Activated T-helper 2 cell treated with anti-CD3 and anti-CD28 coated beads, Interferon-gamma antibody, Interleukin-2, Interleukin-4, amounts not matched to agents 10 μg/mL and 5 μg/mL and 100 μg/mL, durations not matched to agents 14 hours and 24 hours and 36 hours (primary cell): ENCODE data around the gene CGB8. TPM values are rescaled to one million over a fixed set of nuclear protein-coding genes. Genes with fewer than 3 reads are reported as not detected.
"Not testable (repeated sequence)": the region's sequence is repeated elsewhere in the genome, so short reads cannot be mapped to it uniquely, and the experiment has no call there.

Source experiments
- DNase-seq: peaks from one replicate; pipeline ENCODE4 v3.0.0; 2021; ENCODE audit warnings: low spot score
- H3K27ac Mint-ChIP-seq: one replicate; pipeline ENCODE4 v1.8.0; 2021; ENCODE audit warnings: mixed read lengths
- H3K27me3 Mint-ChIP-seq: one replicate; pipeline ENCODE4 v1.8.0; 2021; ENCODE audit warnings: low read depth, mixed read lengths
- H3K36me3 Mint-ChIP-seq: one replicate; pipeline ENCODE4 v1.8.0; 2021; ENCODE audit warnings: low read depth, mixed read lengths
- H3K4me1 Mint-ChIP-seq: one replicate; pipeline ENCODE4 v1.8.0; 2021; ENCODE audit warnings: low read depth, mixed read lengths
- H3K4me3 Mint-ChIP-seq: one replicate; pipeline ENCODE4 v1.8.0; 2021; ENCODE audit warnings: low read depth, mild to moderate bottlenecking, moderate library complexity, mixed read lengths
- H3K9me3 Mint-ChIP-seq: one replicate; pipeline ENCODE4 v1.8.0; 2021; ENCODE audit warnings: mixed read lengths
- intact Hi-C: fragments of 100-400 bp; cut with micrococcal nuclease; formaldehyde crosslinking; loops from one replicate; pipeline ENCODE4 v1.15.1; 2023
- total RNA-seq: library from RNA; stranded (reverse); gene quantifications from 2 replicates; pipeline ENCODE4 v1.2.3, GENCODE V29; 2022

CGB8 gene
- total RNA-seq, 1 donor from 2014 or later = not detected

GRCh38 chr19:49058562-49058961 lies 9.7 kb upstream of the CGB8 start:
- Mint-ChIP-seq H3K36me3 (no peaks in the 10 kb centered on the region), H3K27ac (no peak overlapping the region), H3K4me1 (peaks cover 9% of the 10 kb centered on the region), H3K4me3 (no peak overlapping the region), H3K27me3 (peaks cover 47% of the 10 kb centered on the region), H3K9me3 (no peaks in the 10 kb centered on the region)
- DNase-seq = no peak
- intact Hi-C loops = no loop called here

DNA sequence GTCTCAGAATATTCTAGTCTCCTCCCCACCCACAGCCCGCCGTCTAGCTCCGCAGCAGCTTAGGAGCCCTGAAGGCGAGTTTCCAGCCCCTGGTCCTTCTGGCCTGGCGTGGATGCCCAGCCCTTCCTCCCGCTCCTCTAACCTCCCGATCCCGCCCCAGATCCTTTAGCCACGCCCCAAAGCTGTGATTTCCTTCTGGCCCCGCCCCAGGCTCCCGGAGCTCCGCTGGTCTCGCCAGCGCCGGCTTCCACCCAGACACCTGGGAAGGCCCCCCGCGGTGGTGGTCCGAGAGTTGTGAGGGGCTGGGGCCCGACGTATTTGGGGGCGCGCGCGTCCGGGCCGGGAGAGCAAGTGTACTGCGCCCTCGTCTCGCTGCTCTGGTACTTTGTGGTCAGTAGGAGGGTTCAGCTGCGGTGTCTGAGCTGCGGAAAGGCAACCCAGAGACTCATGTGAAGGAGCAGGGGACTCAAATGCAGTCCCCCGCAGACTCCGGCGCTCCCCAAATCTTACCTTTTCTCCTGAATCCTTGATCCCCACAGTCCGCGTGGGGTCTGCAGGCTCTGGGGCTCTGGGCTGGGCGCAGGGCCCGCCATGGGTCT lies 8.8 kb upstream of the CGB8 start, which contains the start of gene CGB7:
CGB7 (minus strand) TSS at position 114 of the 599 bp plus-strand sequence. CDS start 2,374 bp downstream, outside the sequence.
- peak; percentile 19 for DNase-seq
- Mint-ChIP-seq H3K27ac (no peak within 1 kb of the TSS), H3K4me1 (peaks cover 9% of the 10 kb centered on the region), H3K36me3 (no peaks in the 10 kb centered on the region), H3K9me3 (no peaks in the 10 kb centered on the region), H3K27me3 (peaks cover 43% of the 10 kb centered on the region), H3K4me3 (peak within 1 kb of the TSS; percentile 74)
- intact Hi-C loops = no loop called here

- H3K36me3 Mint-ChIP-seq, intact Hi-C loops, H3K27ac Mint-ChIP-seq, H3K4me1 Mint-ChIP-seq, DNase-seq, H3K9me3 Mint-ChIP-seq: not testable (repeated sequence)
- H3K4me3 Mint-ChIP-seq = peak overlapping the region; percentile 74
- H3K27me3 Mint-ChIP-seq = peaks cover 43% of the 10 kb centered on the region
Observed at GRCh38 chr19:49056902-49057596, 8.1 kb upstream of the CGB8 start.

DNA sequence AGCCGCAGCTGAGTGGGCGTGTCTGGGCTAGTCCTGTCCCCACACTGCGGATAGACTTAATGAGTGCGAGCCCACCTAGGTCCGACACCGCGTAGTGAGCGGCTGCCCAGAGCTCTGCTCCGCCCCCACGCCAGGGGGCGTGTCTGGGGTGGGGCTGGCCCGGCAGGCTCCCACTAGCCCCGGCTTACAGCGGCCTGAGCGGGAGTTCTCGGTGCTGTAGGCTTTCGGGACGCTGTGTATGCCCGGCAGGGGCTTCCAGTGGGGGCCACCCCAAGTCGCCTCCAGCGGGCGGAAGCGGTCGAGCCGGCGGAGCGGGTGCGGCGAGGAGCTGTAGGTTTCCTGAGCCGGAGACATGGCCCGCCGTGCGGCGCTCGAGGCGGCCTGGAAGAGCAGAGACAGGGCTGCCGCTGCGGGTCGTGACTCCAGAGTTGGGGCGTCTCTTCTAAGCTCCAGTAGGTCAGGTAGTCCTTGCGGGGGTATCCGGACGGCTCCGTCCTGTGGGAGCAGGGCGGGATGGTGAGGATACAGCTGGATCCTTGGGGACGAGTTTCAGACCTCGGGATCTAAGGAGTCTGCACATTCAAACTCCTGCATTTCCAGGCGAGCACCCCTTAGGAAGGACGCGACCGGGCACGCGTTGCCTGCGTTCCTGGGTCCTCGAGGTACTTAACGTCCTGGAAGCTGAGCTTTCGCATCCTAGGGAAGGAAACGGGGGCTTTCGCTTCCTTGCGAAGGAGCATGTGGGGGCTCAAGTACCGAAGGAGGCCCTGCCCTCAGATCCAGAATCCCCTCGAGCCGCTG lies 7.4 kb upstream of the CGB8 start:
- Mint-ChIP-seq H3K27ac (no peak overlapping the region), H3K36me3 (no peaks in the 10 kb centered on the region), H3K27me3 (peaks cover 43% of the 10 kb centered on the region), H3K4me3 (peak overlapping the region; percentile 74), H3K9me3 (no peaks in the 10 kb centered on the region), H3K4me1 (peaks cover 9% of the 10 kb centered on the region)
- peak; percentile 45 for DNase-seq
- intact Hi-C loops = no loop called here

DNA sequence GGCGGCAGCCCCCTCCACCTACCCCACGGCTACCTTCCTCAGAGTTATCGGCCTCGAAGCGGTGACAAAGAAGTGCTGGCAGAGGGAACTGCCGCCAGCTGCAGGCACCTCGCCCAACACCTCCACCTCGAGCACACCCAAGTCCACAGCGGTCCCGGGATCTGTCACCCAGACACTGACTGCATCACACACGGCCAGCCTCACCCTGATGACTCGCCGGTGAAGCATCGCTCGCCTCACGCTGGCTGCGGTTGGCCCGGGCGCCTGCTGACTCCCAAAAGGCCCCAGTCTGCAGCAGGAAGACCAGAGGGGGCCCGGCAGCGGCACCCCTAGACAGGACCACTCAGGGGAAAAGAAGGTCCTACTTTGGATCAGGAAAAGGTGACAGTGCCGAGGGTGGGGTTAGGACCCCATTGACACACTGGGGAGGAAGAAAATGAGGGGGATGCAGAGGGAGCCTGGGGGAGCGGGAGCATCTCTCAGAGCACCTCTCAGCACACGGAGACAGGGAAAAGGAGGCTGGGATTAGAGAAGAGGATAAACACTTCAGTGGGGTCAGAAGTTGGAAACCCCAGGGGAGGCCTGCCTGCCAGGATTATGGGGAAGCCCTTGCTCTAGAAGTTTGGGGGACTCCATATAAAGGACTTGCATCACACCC lies 1.6 kb upstream of the CGB8 start:
- intact Hi-C loops, H3K27ac Mint-ChIP-seq, H3K4me1 Mint-ChIP-seq, H3K27me3 Mint-ChIP-seq, H3K4me3 Mint-ChIP-seq, H3K36me3 Mint-ChIP-seq, H3K9me3 Mint-ChIP-seq, DNase-seq: not testable (repeated sequence)

DNA sequence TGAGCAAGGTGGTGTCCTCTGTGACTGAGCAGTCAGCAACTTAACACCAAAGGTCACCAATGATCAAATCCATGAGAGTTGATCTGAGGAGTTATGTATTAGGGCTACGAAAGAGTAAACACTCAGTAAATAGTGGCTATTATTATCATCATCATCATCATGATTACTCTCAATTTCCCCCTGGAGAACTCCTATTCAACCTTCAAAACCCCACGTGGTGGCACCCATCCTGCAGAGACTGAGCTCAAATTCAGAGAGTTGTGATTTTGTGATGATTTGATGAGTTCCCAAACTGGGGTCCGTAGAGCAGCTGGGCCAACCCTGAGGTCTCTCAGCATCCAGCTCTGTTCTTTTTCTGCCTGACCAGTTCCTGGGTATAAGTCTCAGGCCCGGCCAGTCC lies 923 bp upstream of the CGB8 start:
- DNase-seq, H3K4me1 Mint-ChIP-seq, intact Hi-C loops, H3K27me3 Mint-ChIP-seq, H3K36me3 Mint-ChIP-seq, H3K4me3 Mint-ChIP-seq, H3K27ac Mint-ChIP-seq, H3K9me3 Mint-ChIP-seq: not testable (repeated sequence)

DNA sequence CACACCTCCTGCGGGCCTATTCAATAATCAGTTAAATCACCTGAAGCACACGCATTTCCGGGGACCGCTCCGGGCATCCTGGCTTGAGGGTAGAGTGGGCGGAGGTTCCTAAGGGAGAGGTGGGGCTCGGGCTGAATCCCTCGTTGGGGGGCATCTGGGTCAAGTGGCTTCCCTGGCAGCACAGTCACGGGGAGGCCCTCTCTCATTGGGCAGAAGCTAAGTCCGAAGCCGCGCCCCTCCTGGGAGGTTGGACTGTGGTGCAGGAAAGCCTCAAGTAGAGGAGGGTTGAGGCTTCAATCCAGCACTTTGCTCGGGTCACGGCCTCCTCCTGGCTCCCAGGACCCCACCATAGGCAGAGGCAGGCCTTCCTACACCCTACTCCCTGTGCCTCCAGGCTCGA lies 5.4 kb downstream of the CGB8 start, which contains the start of gene CGB5:
CGB5 (plus strand) TSS at position 301 of the 400 bp plus-strand sequence. CDS start 362 bp downstream, outside the sequence.
- H3K4me1 Mint-ChIP-seq, intact Hi-C loops, H3K9me3 Mint-ChIP-seq, H3K27me3 Mint-ChIP-seq, H3K36me3 Mint-ChIP-seq, H3K4me3 Mint-ChIP-seq, H3K27ac Mint-ChIP-seq, DNase-seq: not testable (repeated sequence)

- H3K36me3 Mint-ChIP-seq, DNase-seq, intact Hi-C loops, H3K27ac Mint-ChIP-seq, H3K4me3 Mint-ChIP-seq, H3K9me3 Mint-ChIP-seq, H3K27me3 Mint-ChIP-seq, H3K4me1 Mint-ChIP-seq: not testable (repeated sequence)
Observed at GRCh38 chr19:49042666-49043065, 6.2 kb downstream of the CGB8 start.

GRCh38 chr19:49042177-49042576 lies 6.7 kb downstream of the CGB8 start:
- DNase-seq = no peak
- H3K27me3 Mint-ChIP-seq = no peaks in the 10 kb centered on the region
- no peaks in the 10 kb centered on the region for H3K9me3 Mint-ChIP-seq
- H3K4me1 Mint-ChIP-seq = no peaks in the 10 kb centered on the region
- intact Hi-C loops = no loop called here
- no peak overlapping the region for H3K4me3 Mint-ChIP-seq
- no peak overlapping the region for H3K27ac Mint-ChIP-seq
- no peaks in the 10 kb centered on the region for H3K36me3 Mint-ChIP-seq

DNA sequence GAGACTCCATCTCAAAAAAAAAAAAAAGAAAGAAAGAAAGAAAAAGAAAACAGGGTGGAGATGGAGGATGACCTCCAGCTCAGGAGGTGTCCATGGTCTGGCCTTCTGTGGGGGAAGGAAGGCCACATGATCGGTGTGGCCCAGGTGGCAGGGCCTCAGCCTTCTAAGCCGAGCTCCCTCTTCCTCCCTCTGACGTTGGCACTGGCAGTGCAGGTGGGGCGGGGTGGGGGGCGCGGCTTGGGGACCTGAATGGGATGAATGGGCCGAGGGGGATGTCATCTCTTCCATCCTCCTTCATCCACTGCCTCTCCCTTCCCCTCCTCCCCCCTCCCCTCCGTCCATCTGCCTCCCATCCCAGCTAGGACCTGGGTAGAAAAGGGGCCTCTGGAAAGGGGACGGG lies 9.2 kb downstream of the CGB8 start:
- H3K4me1 Mint-ChIP-seq, DNase-seq, H3K27ac Mint-ChIP-seq, intact Hi-C loops, H3K36me3 Mint-ChIP-seq, H3K27me3 Mint-ChIP-seq, H3K9me3 Mint-ChIP-seq, H3K4me3 Mint-ChIP-seq: not testable (repeated sequence)

DNA sequence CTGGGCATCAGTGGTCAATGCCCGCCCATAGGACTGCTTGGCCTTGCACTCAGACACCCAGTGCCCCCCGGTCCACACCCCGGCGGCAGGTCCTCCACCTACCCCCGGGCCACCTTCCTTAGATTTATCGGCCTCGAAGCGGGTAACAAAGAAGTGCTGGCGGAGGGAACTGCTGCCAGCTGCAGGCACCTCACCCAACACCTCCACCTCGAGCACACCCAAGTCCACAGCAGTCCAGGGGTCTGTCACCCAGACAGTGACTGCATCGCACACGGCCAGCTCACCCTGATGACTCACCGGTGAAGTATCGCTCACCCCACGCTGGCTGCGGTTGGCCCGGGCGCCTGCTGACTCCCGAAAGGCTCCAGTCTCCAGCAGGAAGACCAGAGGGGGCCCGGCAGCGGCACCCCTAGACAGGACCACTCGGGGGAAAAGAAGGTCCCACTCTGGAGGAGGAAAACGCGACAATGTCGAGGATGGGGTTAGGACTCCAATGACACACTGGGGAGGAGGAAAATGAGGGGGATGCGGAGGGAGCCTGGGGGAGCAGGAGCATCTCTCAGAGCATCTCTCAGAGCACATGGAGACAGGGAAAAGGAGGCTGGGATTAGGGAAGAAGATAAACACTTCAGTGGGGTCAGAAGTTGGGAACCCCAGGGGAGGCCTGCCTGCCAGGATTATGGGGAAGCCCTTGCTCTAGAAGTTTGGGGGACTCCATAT lies 10.2 kb downstream of the CGB8 start:
- not testable (repeated sequence) for DNase-seq

DNA sequence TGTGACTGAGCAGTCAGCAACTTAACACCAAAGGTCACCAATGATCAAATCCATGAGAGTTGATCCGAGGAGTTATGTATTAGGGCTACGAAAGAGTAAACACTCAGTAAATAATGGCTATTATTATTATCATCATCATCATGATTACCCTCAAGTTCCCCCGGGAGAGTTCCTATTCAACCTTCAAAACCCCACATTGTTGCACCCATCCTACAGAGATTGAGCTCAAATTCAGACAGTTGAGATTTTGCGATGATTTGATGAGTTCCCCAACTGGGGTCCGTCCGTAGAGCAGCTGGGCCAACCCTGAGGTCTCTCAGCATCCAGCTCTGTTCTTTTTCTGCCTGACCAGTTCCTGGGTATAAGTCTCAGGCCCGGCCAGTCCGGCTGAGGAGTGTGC lies 10.8 kb downstream of the CGB8 start:
- DNase-seq, intact Hi-C loops, H3K27me3 Mint-ChIP-seq, H3K27ac Mint-ChIP-seq, H3K36me3 Mint-ChIP-seq, H3K4me3 Mint-ChIP-seq, H3K4me1 Mint-ChIP-seq, H3K9me3 Mint-ChIP-seq: not testable (repeated sequence)

More for the DNA sequence above, 10.2 kb downstream of the CGB8 start:
- H3K36me3 Mint-ChIP-seq, H3K4me1 Mint-ChIP-seq, intact Hi-C loops, H3K27me3 Mint-ChIP-seq, H3K9me3 Mint-ChIP-seq, H3K4me3 Mint-ChIP-seq, H3K27ac Mint-ChIP-seq: not testable (repeated sequence)
